GM21423 (cell line): ENCODE data around the gene KPRP.

Experiments used
- ATAC-seq: cut with Tn5 transposase; IDR thresholded peaks from one replicate; pipeline ENCODE4 v1.9.1; 2021; ENCODE audit warnings: mild to moderate bottlenecking, moderate library complexity; ENCODE audit not compliant: unreplicated experiment

Gene KPRP, protein sequence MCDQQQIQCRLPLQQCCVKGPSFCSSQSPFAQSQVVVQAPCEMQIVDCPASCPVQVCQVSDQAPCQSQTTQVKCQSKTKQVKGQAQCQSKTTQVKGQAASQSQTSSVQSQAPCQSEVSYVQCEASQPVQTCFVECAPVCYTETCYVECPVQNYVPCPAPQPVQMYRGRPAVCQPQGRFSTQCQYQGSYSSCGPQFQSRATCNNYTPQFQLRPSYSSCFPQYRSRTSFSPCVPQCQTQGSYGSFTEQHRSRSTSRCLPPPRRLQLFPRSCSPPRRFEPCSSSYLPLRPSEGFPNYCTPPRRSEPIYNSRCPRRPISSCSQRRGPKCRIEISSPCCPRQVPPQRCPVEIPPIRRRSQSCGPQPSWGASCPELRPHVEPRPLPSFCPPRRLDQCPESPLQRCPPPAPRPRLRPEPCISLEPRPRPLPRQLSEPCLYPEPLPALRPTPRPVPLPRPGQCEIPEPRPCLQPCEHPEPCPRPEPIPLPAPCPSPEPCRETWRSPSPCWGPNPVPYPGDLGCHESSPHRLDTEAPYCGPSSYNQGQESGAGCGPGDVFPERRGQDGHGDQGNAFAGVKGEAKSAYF

DNA sequence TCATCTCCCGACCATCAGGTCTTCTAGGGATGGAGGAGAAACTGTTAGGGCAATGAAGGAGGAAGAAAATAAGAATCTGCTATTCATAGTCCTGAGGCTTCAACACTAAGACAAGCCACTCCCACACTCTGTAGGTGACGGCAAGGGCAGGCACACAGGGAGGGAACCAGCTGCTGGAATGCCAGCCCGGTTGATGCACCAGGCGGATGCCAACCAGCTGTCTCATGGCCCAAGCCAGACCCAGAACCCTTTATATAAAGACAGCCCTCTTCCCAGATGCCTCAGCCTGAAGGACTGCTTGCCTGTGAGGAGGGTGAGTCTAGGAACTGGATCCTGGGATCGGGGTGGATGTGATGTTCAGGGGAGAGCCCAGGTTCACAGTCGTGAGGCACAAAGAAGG lies at the start of gene KPRP:
TSS of gene KPRP (plus strand) at position 279 of the 400 bp plus-strand sequence. CDS start 1,564 bp downstream, outside the sequence.
- no peak for ATAC-seq

DNA sequence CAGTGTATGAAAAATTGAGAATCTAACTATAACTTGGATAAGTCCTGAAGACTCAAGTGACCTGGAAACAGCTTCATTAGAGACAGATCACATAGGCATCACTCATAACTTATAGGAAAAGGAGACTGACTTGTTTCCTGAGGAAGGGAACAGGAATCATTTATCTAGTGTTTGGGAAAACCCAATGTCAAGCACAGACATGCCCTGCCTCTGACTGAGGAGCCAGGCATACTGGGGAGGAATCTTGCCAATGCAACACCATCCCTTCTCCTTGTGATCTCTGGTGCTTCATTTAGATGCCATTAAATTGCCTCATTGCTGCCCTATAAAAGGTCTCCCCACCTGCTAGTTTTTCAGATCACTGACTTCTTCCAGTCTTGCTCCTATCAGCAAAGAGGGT lies 39.6 kb upstream of the KPRP start:
- ATAC-seq, result no peak

DNA sequence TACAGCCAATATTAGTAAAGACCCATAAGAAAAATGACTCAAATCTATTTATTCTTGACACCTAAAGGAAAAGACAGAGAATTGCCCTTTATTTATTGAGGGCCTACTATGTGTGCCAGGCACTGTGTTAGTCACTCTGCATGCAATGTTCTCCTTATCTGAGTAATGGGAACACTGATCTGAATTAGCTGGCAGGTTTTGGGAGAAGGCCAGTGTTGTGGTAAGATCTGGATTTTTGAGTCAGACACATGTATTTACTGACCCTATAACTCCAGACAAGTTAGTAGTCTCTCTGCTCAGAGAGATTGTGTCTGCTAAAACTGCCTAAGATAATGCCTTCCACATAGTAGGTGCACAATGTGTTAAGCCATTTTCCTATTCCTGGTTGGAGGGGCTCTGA lies 32.6 kb upstream of the KPRP start:
- ATAC-seq, result no peak

GRCh38 chr1:152728986-152729385 lies 28.8 kb upstream of the KPRP start:
- ATAC-seq, result no peak

DNA sequence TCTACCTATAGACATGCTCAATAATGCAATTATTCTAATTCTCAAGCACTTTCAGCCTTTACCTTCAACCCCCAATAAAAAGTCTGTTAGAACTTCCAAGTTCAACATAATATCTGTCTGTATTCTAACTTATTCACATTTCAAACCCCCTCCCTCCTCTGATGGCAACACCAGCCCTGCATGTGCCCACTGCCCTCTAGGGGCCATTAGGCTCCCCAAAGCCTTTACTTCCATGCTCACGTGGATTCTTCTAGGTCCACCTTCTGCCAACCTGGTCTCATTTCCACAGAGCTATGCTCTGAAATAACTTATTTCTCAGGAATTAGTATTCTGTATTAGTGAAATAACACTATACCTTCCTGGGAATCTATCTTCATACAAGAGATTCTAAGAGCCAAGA lies 22.2 kb upstream of the KPRP start:
- no peak for ATAC-seq

DNA sequence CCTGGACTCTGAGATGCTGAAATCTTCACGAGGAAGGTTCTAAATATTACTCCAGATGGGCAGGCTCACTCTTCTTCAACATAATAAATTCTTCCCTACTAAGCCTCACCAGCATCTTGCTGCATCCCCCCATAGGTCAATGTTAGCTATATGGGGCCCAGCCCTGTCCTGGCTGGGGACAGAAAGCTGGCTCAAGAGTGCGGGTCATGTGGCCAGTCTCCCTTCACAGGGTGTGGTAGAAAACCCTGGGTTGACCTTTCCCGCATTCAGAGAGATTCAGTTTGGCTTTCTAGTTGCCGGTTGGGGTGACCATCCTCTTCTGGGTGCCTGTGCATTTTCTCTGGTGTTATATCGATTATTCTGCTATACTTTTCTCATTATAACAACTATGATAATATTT lies 19.8 kb upstream of the KPRP start:
- no peak for ATAC-seq

DNA sequence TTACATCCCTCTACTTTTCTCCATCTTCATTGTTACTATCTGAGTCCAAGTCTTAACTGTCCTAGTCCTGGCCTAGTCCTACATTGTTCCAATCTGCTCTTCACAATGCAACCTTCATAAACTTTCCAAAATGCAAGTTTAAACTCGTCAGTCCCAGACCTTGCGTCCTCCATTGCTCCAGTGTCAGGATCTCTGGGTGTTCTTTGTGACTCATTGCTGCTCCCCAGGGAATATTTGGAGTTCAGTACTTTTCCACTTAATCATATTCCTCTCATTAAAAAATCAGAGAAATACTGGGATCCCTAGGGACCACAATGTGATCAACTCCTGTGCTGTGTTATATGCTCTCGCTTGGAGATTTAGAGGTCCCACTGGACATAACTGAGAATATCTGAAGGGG lies 18.0 kb upstream of the KPRP start:
- ATAC-seq, result no peak

DNA sequence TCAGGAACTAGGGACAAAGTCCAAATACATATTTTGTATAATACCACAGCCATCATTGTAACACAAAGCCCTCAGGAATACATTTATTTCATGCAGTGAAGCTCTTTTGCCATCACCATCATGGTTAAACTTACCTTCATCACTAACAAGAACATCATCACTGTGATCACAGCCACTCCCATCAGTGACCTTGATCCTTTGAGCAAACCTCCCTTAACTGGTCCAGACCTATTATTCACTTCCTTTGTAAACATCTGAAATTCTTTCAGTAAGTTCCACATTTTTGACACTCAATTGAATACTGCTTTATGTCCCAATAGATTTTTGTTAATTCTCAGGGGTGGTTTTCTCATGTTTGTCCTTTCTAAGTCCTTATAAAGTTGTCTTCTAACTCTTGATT lies 16.2 kb upstream of the KPRP start:
- no peak for ATAC-seq

DNA sequence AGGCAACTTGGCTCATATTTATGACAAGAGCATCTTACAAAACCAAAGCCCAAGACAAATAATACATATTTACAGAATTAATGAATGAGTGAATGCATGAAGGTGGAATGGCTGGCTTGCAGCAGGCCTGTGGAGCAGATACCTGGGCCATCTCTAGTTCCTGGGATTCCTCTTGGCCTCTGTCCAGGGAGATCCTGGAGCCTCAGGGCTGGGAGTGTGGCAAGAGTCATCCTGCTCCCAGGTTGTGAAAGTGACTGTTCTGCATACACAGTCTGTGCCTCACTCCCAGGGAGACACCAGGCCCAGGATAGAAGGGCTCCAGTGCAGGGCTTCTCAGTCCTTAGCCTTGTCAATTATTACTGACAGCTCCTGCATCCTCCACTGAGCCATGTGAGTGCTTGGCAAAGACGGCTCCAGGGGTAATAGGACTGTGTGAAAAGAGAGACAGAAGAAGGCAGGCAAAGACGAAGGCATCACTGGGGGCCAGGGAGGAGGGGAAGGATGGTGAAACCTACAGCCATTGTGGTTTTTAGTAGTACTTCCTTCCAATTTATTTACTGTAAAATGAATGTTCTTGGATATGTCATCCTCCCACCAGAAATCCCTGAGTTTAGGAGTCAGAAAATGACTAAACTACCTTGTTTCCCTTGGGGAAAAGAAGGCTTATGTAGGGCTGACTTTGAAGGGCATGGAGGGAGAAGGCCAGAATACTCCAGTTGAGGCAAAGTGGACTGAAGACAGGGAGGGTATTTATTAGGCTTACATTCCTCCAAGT lies 14.3 kb upstream of the KPRP start:
- ATAC-seq, result no peak

DNA sequence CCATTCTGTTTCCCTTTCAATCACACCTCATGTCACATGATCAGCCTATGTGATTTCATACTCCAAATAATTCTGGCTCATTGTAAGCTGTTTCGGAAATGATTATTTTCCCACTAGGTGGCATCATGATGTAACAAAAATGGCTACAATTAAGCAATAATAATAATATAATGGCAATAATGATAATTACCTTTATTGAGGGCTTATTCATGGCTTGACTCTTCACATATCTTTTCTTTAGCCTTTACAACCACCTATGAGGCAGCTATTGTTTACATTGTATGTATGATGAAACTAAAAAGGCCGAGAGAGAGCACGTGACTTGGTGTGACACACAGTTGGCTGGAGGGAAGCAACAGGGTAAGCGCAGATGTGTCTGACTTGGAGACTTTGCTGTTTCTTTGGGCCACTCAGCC lies 12.5 kb upstream of the KPRP start:
- ATAC-seq, result no peak

DNA sequence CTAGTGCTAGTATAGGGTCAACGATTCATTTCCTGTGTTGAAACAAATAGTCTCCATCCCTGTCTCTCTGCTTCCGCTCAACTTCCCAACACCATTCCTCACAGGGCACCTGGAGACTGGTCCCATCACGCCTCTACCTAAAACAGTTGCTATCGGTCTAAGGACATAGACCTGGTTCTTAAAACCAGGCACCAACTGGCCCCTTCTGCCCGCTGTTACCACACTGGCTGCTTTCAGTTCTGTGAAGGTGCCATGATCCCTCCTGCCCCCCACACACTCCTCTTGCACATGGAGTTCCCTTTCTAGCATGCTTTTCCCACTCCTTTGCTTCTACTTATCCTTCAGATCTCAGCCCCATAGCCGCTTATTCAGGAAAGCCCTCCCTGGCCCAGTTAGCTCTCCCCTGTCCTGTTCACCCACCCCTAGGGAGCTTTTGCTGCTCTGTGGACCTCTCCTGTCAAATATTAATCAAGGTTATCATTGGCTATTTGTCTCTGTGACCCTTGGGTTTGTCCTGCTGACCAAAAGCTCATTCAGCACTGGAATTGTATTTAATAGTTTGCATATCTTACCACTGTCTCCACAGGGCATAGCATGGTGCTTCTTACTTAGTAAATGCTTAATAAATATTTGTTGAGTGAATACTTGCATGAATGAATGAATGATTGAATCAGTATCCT lies 11.9 kb upstream of the KPRP start:
- no peak for ATAC-seq

DNA sequence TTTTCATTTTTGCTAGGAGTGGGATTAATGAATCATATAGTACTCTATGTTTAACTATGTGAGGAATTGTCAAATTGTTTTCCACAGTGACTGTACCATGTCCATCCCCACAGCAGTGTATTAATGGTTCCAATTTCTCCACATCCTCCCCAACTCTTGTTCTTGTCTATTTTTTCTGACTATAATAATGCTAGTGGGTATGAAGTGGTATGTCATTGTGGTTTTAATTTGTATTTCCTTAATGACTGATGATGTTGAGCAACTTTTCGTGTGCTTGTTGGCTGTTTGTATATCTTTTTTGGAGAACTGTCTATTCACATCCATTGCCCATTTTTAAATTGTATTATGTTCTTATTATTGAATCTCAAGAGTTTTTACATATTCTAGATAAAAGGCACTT lies 10.0 kb upstream of the KPRP start:
- no peak for ATAC-seq

GRCh38 chr1:152752225-152752624 lies 5.6 kb upstream of the KPRP start:
- no peak for ATAC-seq

- ATAC-seq, result no peak
These were observed 4.2 kb upstream of the KPRP start for GRCh38 chr1:152753586-152753985.

DNA sequence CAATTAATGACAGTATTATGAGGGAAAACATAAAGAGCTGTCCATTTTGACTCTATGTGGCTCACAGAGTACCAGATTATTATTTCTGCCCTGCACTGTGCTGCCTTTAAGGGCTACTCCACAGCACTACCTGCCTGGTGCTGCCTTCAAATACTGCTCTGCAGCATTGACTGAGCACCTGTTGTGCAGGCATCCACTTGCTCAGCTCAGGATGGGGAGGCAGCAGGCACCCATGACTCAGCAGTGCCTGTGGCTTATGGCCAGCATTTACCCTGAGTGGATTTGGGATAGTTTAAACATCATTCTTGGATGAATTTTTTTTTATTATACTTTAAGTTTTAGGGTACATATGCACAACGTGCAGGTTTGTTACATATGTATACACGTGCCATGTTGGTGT lies 953 bp upstream of the KPRP start:
- no peak for ATAC-seq

DNA sequence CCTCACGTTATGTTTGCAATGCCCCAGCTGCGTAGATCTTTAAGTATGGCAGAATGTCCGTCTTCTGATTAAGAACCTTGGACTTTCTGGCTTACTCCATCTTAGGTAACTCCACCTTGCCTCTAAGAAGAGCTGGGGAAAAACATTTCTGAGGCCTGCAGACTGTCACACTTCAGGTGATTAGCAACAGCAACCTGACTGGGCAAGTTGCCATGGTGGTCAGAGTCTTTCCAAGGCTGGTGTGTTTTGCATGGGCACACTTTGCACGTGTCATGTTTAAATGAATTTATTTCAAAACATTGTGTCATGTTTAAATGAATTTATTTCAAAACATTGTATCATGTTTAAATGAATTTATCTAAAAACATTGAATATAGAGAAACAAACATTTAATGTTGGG lies 811 bp downstream of the KPRP start:
- ATAC-seq, result no peak

GRCh38 chr1:152759453-152760173 lies 1.8 kb downstream of the KPRP start:
- ATAC-seq, result no peak

DNA sequence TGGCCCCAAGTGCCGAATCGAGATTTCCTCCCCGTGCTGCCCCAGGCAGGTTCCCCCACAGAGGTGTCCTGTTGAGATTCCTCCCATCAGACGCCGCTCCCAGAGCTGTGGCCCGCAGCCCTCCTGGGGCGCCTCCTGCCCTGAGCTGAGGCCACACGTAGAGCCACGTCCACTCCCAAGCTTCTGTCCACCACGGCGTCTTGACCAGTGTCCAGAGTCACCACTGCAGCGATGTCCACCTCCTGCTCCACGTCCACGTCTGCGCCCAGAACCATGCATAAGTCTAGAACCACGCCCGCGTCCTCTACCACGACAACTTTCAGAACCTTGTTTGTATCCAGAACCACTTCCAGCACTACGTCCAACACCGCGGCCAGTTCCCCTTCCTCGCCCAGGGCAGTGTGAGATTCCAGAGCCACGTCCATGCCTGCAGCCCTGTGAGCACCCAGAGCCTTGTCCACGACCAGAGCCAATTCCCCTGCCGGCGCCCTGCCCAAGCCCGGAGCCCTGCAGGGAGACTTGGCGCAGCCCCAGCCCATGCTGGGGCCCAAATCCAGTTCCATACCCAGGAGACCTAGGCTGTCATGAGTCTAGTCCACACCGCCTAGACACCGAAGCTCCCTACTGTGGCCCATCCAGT lies 2.8 kb downstream of the KPRP start:
- ATAC-seq, result no peak

DNA sequence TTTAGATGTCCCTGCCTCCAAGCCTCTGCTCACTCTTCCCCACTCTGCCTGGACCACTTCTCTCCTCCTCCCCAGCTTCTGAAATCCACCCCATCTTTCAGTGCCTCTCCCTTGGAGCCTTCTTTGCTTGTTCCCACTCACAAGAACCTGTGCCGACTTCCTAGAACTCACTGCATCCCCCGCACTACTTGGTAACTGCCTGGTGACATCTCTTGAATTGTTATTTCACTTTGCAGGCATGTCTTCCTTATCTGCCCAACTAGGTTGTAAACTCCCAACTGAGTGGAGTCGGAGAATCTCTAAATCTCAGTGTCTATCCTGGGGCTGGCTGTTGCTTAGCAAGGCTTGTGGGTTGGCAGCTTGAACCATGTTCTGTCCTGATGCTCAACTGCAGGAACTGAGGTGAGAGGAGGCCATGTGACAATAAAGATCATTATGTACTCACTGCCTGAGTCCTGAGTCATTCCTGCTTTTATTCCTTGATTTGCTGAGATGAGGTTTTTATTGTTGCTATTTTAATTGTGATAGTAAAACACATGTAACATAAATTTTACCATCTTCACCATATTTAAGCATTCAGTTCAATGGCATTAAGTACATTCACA lies 3.9 kb downstream of the KPRP start:
- no peak for ATAC-seq
